BE2C (cell line): Measurements from ENCODE around the gene MRPL48.

Experiments used
- DNase-seq: peaks from one replicate; pipeline ENCODE4 v3.0.0-alpha.2; 2020
- H3K27me3 ChIP-seq: fragments of 250-450 bp; sonication (Bioruptor Pico); 2 replicates; pipeline ENCODE4 v1.5.1; 2020; ENCODE audit warnings: mild to moderate bottlenecking
- H3K36me3 ChIP-seq: fragments of 250-450 bp; sonication (Bioruptor Pico); 2 replicates; pipeline ENCODE4 v1.5.1; 2020; ENCODE audit warnings: mild to moderate bottlenecking
- H3K4me1 ChIP-seq: fragments of 250-450 bp; sonication (Bioruptor Pico); 2 replicates; pipeline ENCODE4 v1.5.1; 2020
- H3K4me3 ChIP-seq: 2 replicates; pipeline ENCODE4 v1.5.1; 2011; ENCODE audit warnings: low read depth, low read length
- H3K9me3 ChIP-seq: fragments of 250-450 bp; sonication (Bioruptor Pico); 2 replicates; pipeline ENCODE4 v1.5.1; 2020
- TF ChIP-seq, protein P1 (sequence below): IDR thresholded peaks from 2 replicates; pipeline ENCODE4 v1.5.1; 2012; ENCODE audit warnings: mild to moderate bottlenecking, low read depth, low read length

MRPL48 gene

DNA sequence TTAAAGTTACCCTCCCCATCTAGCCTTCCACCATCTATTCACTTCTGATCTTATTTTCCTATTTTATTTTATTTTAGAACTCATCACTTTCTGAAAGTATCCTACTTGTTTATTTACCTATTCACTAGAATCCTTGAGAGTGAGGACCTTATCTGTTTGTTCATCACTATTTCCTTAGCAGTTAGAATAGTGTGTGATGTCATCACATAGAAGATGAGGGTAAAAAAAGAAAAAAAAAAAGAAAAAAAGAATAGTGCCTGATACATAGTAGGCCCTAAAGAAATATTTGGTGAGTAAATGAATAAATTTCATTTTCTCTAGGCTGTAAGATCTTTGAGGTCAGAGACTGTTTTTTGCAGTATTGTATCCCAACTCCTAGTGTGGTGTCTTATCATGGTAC is 125.8 kb downstream of the MRPL48 start:
- Histone ChIP-seq H3K9me3 (no peaks in the 10 kb centered on the region), H3K27me3 (no peaks in the 10 kb centered on the region), H3K4me3 (no peak overlapping the region), H3K4me1 (no peaks in the 10 kb centered on the region), H3K36me3 (peaks cover 12% of the 10 kb centered on the region)
- TF ChIP-seq, protein P1, sequence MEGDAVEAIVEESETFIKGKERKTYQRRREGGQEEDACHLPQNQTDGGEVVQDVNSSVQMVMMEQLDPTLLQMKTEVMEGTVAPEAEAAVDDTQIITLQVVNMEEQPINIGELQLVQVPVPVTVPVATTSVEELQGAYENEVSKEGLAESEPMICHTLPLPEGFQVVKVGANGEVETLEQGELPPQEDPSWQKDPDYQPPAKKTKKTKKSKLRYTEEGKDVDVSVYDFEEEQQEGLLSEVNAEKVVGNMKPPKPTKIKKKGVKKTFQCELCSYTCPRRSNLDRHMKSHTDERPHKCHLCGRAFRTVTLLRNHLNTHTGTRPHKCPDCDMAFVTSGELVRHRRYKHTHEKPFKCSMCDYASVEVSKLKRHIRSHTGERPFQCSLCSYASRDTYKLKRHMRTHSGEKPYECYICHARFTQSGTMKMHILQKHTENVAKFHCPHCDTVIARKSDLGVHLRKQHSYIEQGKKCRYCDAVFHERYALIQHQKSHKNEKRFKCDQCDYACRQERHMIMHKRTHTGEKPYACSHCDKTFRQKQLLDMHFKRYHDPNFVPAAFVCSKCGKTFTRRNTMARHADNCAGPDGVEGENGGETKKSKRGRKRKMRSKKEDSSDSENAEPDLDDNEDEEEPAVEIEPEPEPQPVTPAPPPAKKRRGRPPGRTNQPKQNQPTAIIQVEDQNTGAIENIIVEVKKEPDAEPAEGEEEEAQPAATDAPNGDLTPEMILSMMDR = no peak
- no peak for DNase-seq

- Histone ChIP-seq H3K27me3 (no peaks in the 10 kb centered on the region), H3K4me3 (no peak overlapping the region), H3K36me3 (peaks cover 18% of the 10 kb centered on the region), H3K4me1 (no peaks in the 10 kb centered on the region), H3K9me3 (no peaks in the 10 kb centered on the region)
- TF ChIP-seq, protein P1 = no peak
- DNase-seq = no peak
These were observed 126.6 kb downstream of the MRPL48 start for GRCh38 chr11:73914284-73914683.
